GM12878 (cell line): ENCODE data around the gene SCGB3A1. TPM values are rescaled to one million over a fixed set of nuclear protein-coding genes. Genes with fewer than 3 reads are reported as not detected.

ENCODE experiments used
- ATAC-seq: fragments of 200-7000 bp; cut with Tn5 transposase; 3 replicates; pipeline ENCODE4 v1.9.1; 2020; ENCODE audit warnings: mild to moderate bottlenecking, moderate library complexity
- BruUV-seq: library from RNA; stranded (reverse); fragments of 400-500 nt; replicated peaks from 2 replicates; lab custom pipeline; 2021; lab: Mats Ljungman, UMichigan
- CTCF ChIA-PET: fragments of 300-600 bp; sonication (Branson Sonifier 250); formaldehyde crosslinking; extraction: SDS; loops from one replicate; lab custom pipeline; 2021; ENCODE audit warnings: inconsistent platforms; lab: Yijun Ruan, JAX
- POLR2A ChIA-PET: fragments of 350-600 bp; formaldehyde crosslinking; extraction: SDS; loops from one replicate; lab custom pipeline; 2021; ENCODE audit warnings: inconsistent platforms; lab: Charles Lee
- RAD21 ChIA-PET: fragments of 300-600 bp; sonication (Branson Sonifier 250); formaldehyde crosslinking; loops from one replicate; lab custom pipeline; 2023; ENCODE audit warnings: antibody characterized with exemption; ENCODE audit not compliant: unreplicated experiment; lab: Charles Lee
- SMC1A ChIA-PET: fragments of 300-600 bp; sonication (Branson Sonifier 250); formaldehyde crosslinking; loops from one replicate; lab custom pipeline; 2023; ENCODE audit not compliant: unreplicated experiment, uncharacterized antibody; lab: Charles Lee
- DNase-seq: peaks from one replicate; pipeline ENCODE4 v3.0.0-alpha.2; 2011; ENCODE audit warnings: low read depth, low spot score
- FAIRE-seq: peaks from 3 replicates; lab custom pipeline; 2011; peaks lifted over from hg19 to GRCh38; lab: Jason Lieb, UNC
- H2AFZ ChIP-seq: 2 replicates; pipeline ENCODE4 v1.6.0; 2011; ENCODE audit warnings: low read depth, low read length, control low read depth; ENCODE audit not compliant: control insufficient read depth
- H3K27ac ChIP-seq: 2 replicates; pipeline ENCODE4 v1.5.1; 2011; ENCODE audit warnings: control low read depth; ENCODE audit not compliant: control insufficient read depth, insufficient read depth
- H3K27me3 ChIP-seq, 2 experiments: replicated peaks in 1 of 2; 2 replicates each; pipeline versions ENCODE4 v1.6.0 to v1.6.1; 2011; ENCODE audit warnings: low read length in 1 of 2; ENCODE audit not compliant: control insufficient read depth in 2 of 2, insufficient read depth in 2 of 2
- H3K36me3 ChIP-seq, 2 experiments: 2 replicates each; pipeline ENCODE4 v1.5.1; 2011; ENCODE audit warnings: low read length in 1 of 2; ENCODE audit not compliant: control insufficient read depth in 2 of 2, insufficient read depth in 2 of 2
- H3K4me1 ChIP-seq: 2 replicates; pipeline ENCODE4 v1.6.1; 2011; ENCODE audit warnings: mild to moderate bottlenecking, low read length, moderate library complexity, mixed read lengths; ENCODE audit not compliant: control insufficient read depth, insufficient read depth
- H3K4me2 ChIP-seq: 2 replicates; pipeline ENCODE4 v1.6.0; 2011; ENCODE audit warnings: control low read depth; ENCODE audit not compliant: control insufficient read depth, insufficient read depth
- H3K4me3 ChIP-seq: fragments of 200-600 bp; sonication (generic); 2 replicates; pipeline ENCODE4 v1.5.1; 2016
- H3K79me2 ChIP-seq: 2 replicates; pipeline ENCODE4 v1.6.0; 2011; ENCODE audit warnings: low read length; ENCODE audit not compliant: control insufficient read depth, insufficient read depth
- H3K9ac ChIP-seq: 2 replicates; pipeline ENCODE4 v1.8.0; 2011; ENCODE audit warnings: low read length, control low read depth, mixed read lengths; ENCODE audit not compliant: control insufficient read depth, insufficient read depth
- H3K9me3 ChIP-seq: replicated peaks from 3 replicates; pipeline ENCODE4 v1.5.1; 2011; ENCODE audit warnings: mild to moderate bottlenecking, low read length; ENCODE audit not compliant: control insufficient read depth, insufficient read depth
- H4K20me1 ChIP-seq: 2 replicates; pipeline ENCODE4 v1.6.0; 2011; ENCODE audit not compliant: control insufficient read depth, insufficient read depth
- BCL11A ChIP-seq: IDR thresholded peaks from 2 replicates; pipeline ENCODE4 v1.6.1; 2011; ENCODE audit warnings: low read depth, low read length
- CEBPB ChIP-seq, 2 experiments: fragments of 150-350 bp in 1 of 2; IDR thresholded peaks; 2 replicates each; pipeline ENCODE4 v1.6.1; 2012 to 2014; ENCODE audit warnings: low read depth in 2 of 2, low read length in 2 of 2, borderline replicate concordance in 1 of 2, inconsistent platforms in 1 of 2
- E4F1 ChIP-seq: fragments of 450-650 bp; IDR thresholded peaks from 2 replicates; pipeline ENCODE4 v1.6.1; 2018; ENCODE audit warnings: borderline replicate concordance, mild to moderate bottlenecking; ENCODE audit not compliant: partially characterized antibody
- EGR1 ChIP-seq, 2 experiments: IDR thresholded peaks; 1 replicate in 1 of 2; 2 replicates in 1 of 2; pipeline ENCODE4 v1.6.1; 2011 to 2012; ENCODE audit warnings: low read depth in 2 of 2, low read length in 2 of 2, borderline replicate concordance in 1 of 2, mild to moderate bottlenecking in 1 of 2, moderate library complexity in 1 of 2
- FOS ChIP-seq: IDR thresholded peaks from 3 replicates; pipeline ENCODE4 v1.6.1; 2011; ENCODE audit warnings: borderline replicate concordance; ENCODE audit not compliant: insufficient read length; ENCODE audit errors: extremely low read depth
- JUNB ChIP-seq: IDR thresholded peaks from 2 replicates; pipeline ENCODE4 v1.6.1; 2016; ENCODE audit warnings: antibody characterized with exemption, mild to moderate bottlenecking
- LARP7 ChIP-seq: fragments of 450-650 bp; IDR thresholded peaks from 2 replicates; pipeline ENCODE4 v1.6.1; 2017; ENCODE audit warnings: mild to moderate bottlenecking
- MYB ChIP-seq: fragments of 150-350 bp; IDR thresholded peaks from 2 replicates; pipeline ENCODE4 v1.6.1; 2014; ENCODE audit warnings: mild to moderate bottlenecking, low read depth, low read length, borderline replicate concordance
- NRF1 ChIP-seq: conservative IDR thresholded peaks from 2 replicates; pipeline ENCODE4 v1.6.1; 2011; ENCODE audit warnings: mild to moderate bottlenecking, low read depth, low read length, improper control_type of control experiment
- PAX5 ChIP-seq: IDR thresholded peaks from 2 replicates; pipeline ENCODE4 v1.6.1; 2011; ENCODE audit warnings: low read depth, low read length, borderline replicate concordance
- POU2F2 ChIP-seq: IDR thresholded peaks from 3 replicates; pipeline ENCODE4 v1.6.1; 2011; ENCODE audit warnings: low read depth, mild to moderate bottlenecking, low read length, borderline replicate concordance
- RAD21 ChIP-seq: IDR thresholded peaks from 2 replicates; pipeline ENCODE4 v1.6.1; 2011; ENCODE audit warnings: mild to moderate bottlenecking, low read depth, low read length, moderate library complexity; ENCODE audit not compliant: insufficient read depth
- RAD51 ChIP-seq: fragments of 450-650 bp; IDR thresholded peaks from 2 replicates; pipeline ENCODE4 v1.6.1; 2016; ENCODE audit warnings: moderate library complexity, mild to moderate bottlenecking, inconsistent platforms
- RELA ChIP-seq: fragments of 450-650 bp; IDR thresholded peaks from 2 replicates; pipeline ENCODE4 v1.8.0; 2014; ENCODE audit warnings: borderline replicate concordance; ENCODE audit not compliant: partially characterized antibody
- SMAD5 ChIP-seq: IDR thresholded peaks from 2 replicates; pipeline ENCODE4 v1.6.1; 2016; ENCODE audit warnings: antibody characterized with exemption, low read depth
- TBL1XR1 ChIP-seq: IDR thresholded peaks from 2 replicates; pipeline ENCODE4 v1.6.1; 2012; ENCODE audit warnings: low read depth, low read length, improper control_type of control experiment
- ZNF592 ChIP-seq: fragments of 450-650 bp; IDR thresholded peaks from 2 replicates; pipeline ENCODE4 v1.6.1; 2017; ENCODE audit warnings: mild to moderate bottlenecking, moderate library complexity
- WGBS: methylation state at CpG from one replicate; pipeline ENCODE4 v1.1.6; 2016; ENCODE audit warnings: low lambda C conversion rate; ENCODE audit not compliant: insufficient replicate concordance, insufficient coverage; ENCODE audit errors: missing lambda C conversion rate; 5-methylcytosine and 5-hydroxymethylcytosine counted together
- in situ Hi-C: fragments of 300-500 bp; cut with MboI; formaldehyde crosslinking; loops from 9 replicates; pipeline ENCODE4 v1.14.3; 2018; ENCODE audit warnings: mixed read lengths
- intact Hi-C: fragments of 100-400 bp; cut with micrococcal nuclease; formaldehyde crosslinking; loops from one replicate; pipeline ENCODE4 v1.14.2; 2022; ENCODE audit not compliant: unreplicated experiment
- polyA plus RNA-seq, 11 experiments: library from polyadenylated mRNA; depleted of rRNA in 4 of 11; unstranded in 6 of 11; stranded (reverse) in 5 of 11; fragments of >200 nt; fragmentation: Nextera tagmentation in 4 of 11; fragmentation: Illumina TruSeq in 1 of 11; extraction: Ambion mirVana in 4 of 11; extraction: Trizol in 1 of 11; gene quantifications; 1 replicate in 1 of 11; 2 replicates in 10 of 11; pipeline versions ENCODE4 v1.2.1 to v1.2.3, GENCODE V29; 2011 to 2016; ENCODE audit warnings: inconsistent platforms in 2 of 11, missing spikeins in 2 of 11, low read depth in 1 of 11
- total RNA-seq, 4 experiments: library from RNA; depleted of rRNA in 3 of 4; stranded (reverse); fragments of >200 nt in 3 of 4; fragmentation: Illumina TruSeq in 1 of 4; extraction: Trizol in 1 of 4; gene quantifications; 2 replicates each; pipeline versions ENCODE4 v1.2.1 to v1.2.3, GENCODE V29; 2013 to 2021

SCGB3A1 gene
- total and polyA plus RNA-seq, 10 of the 15 experiments (the other 5 are each of a cell fraction or from before 2014, with no cell fraction given), result 0.46 TPM; not detected in 9

GRCh38 chr5:180558232-180558631 lies 33.1 kb downstream of the SCGB3A1 start:
- no peak for FAIRE-seq
- TF ChIP-seq EGR1 (IDR thresholded peaks at IDR 0.05; ENCODE audit: borderline replicate concordance in 1 of 2, low read depth in 2 of 2, low read length in 2 of 2) (no peak), CEBPB (IDR thresholded peaks at IDR 0.05; ENCODE audit: borderline replicate concordance in 1 of 2, low read depth in 2 of 2, low read length in 2 of 2) (no peak), NRF1 (no peak), MYB (no peak), BCL11A (no peak), FOS (no peak), SMAD5 (no peak), LARP7 (no peak), RELA (no peak), ZNF592 (no peak), RAD51 (no peak), E4F1 (no peak), RAD21 (no peak), TBL1XR1 (no peak), JUNB (no peak), PAX5 (no peak), POU2F2 (no peak)

More at GRCh38 chr5:180558232-180558631, 33.1 kb downstream of the SCGB3A1 start:
- no peak overlapping the region for H2AFZ ChIP-seq
- ATAC-seq (no peak), DNase-seq (no peak)
- RAD21 ChIA-PET, result no interaction called here
- no peak overlapping the region for H3K4me3 ChIP-seq
- in situ Hi-C loops, result no loop called here
- SMC1A ChIA-PET, result interaction anchor here (1.0 to 1.4 kb wide), 2 partner anchors 12 to 19 kb away, joined by 3 read pairs; no protein-coding TSS in a partner anchor
- no peak overlapping the region for H3K27ac ChIP-seq
- H4K20me1 ChIP-seq, result no peaks in the 10 kb centered on the region
- H3K9me3 ChIP-seq, result peaks cover 5% of the 10 kb centered on the region
- intact Hi-C loops, result no loop called here
- peaks cover 3 to 9% of the 10 kb centered on the region in 2 experiments; a peak in 2 of 4 replicates for H3K36me3 ChIP-seq
- POLR2A ChIA-PET, result interaction anchor here (0.7 kb wide), 1 partner anchor 820 kb away, joined by 4 read pairs; no protein-coding TSS in a partner anchor
- CTCF ChIA-PET, result interaction anchor here (0.7 kb wide), 1 partner anchor 112 kb away, joined by 3 read pairs; no protein-coding TSS in a partner anchor
- no peak overlapping the region for H3K4me2 ChIP-seq
- no TSS peak for BruUV-seq
- H3K4me1 ChIP-seq, result peaks cover 15% of the 10 kb centered on the region
- H3K9ac ChIP-seq, result no peak overlapping the region
- WGBS, result 98% methylated on average over 11 of the region's 11 CpGs
- peaks cover 10% of the 10 kb centered on the region for H3K79me2 ChIP-seq
- no peaks in the 10 kb centered on the region for H3K27me3 ChIP-seq
